Liver (tissue), 9 donors: ENCODE measurements around the gene GNAO1. TPM values are rescaled to one million over a fixed set of nuclear protein-coding genes. Genes with fewer than 3 reads are reported as not detected.

Experiments used
- DNase-seq: peaks from one replicate; pipeline ENCODE4 v3.0.0-alpha.2; 2017; ENCODE audit warnings: low spot score
- H3K27ac ChIP-seq, 2 donors: one replicate each; pipeline ENCODE4 v1.7.0; 2013; ENCODE audit warnings: inconsistent platforms in 2 of 2, low read length in 2 of 2, control low read depth in 1 of 2, low read depth in 1 of 2, mild to moderate bottlenecking in 1 of 2
- H3K27me3 ChIP-seq, 4 donors: one replicate each; pipeline versions ENCODE4 v1.6.1 to v1.7.0; 2013; ENCODE audit warnings: low read length in 3 of 4, inconsistent platforms in 1 of 4, mild to moderate bottlenecking in 1 of 4, moderate library complexity in 1 of 4; ENCODE audit not compliant: control insufficient read depth in 4 of 4, insufficient read depth in 4 of 4
- H3K36me3 ChIP-seq, 4 donors: one replicate each; pipeline versions ENCODE4 v1.6.1 to v1.7.0; 2013; ENCODE audit warnings: low read length in 3 of 4, mild to moderate bottlenecking in 3 of 4, low read depth in 1 of 4, moderate library complexity in 1 of 4; ENCODE audit not compliant: control insufficient read depth in 4 of 4, insufficient read depth in 3 of 4
- H3K4me1 ChIP-seq, 4 donors: one replicate each; pipeline versions ENCODE4 v1.6.1 to v1.7.0; 2013; ENCODE audit warnings: low read length in 3 of 4, mild to moderate bottlenecking in 3 of 4, moderate library complexity in 1 of 4; ENCODE audit not compliant: control insufficient read depth in 4 of 4, insufficient read depth in 4 of 4
- H3K4me3 ChIP-seq, 3 donors: one replicate each; pipeline versions ENCODE4 v1.6.1 to v1.7.0; 2013; ENCODE audit warnings: low read length in 3 of 3, control low read depth in 1 of 3, low read depth in 1 of 3, mild to moderate bottlenecking in 1 of 3
- H3K9ac ChIP-seq, 2 donors: one replicate each; pipeline ENCODE4 v1.7.0; 2013; ENCODE audit warnings: low read length in 2 of 2, mild to moderate bottlenecking in 2 of 2, moderate library complexity in 2 of 2, control low read depth in 1 of 2, low read depth in 1 of 2
- H3K9me3 ChIP-seq, 4 donors: one replicate each; pipeline versions ENCODE4 v1.6.1 to v1.7.0; 2013; ENCODE audit warnings: low read length in 3 of 4; ENCODE audit not compliant: control insufficient read depth in 4 of 4
- EGR1 ChIP-seq, 2 donors: IDR thresholded peaks; 2 replicates each; pipeline ENCODE4 v1.6.1; 2016 to 2018; ENCODE audit warnings: antibody characterized with exemption in 2 of 2, low read depth in 2 of 2
- FOXA1 ChIP-seq: IDR thresholded peaks from 2 replicates; pipeline ENCODE4 v1.6.1; 2016; ENCODE audit warnings: antibody characterized with exemption
- FOXA2 ChIP-seq: IDR thresholded peaks from 2 replicates; pipeline ENCODE4 v1.6.1; 2016; ENCODE audit warnings: antibody characterized with exemption
- HNF4A ChIP-seq, 2 donors: conservative IDR thresholded peaks; 2 replicates each; pipeline ENCODE4 v1.6.1; 2016; ENCODE audit warnings: antibody characterized with exemption in 2 of 2, mild to moderate bottlenecking in 2 of 2
- NR2F2 ChIP-seq: IDR thresholded peaks from 2 replicates; pipeline ENCODE4 v1.6.1; 2016; ENCODE audit warnings: antibody characterized with exemption
- RAD21 ChIP-seq, 2 donors: IDR thresholded peaks; 2 replicates each; pipeline ENCODE4 v1.6.1; 2016; ENCODE audit warnings: antibody characterized with exemption in 2 of 2, mild to moderate bottlenecking in 2 of 2
- RXRA ChIP-seq, 2 donors: IDR thresholded peaks; 2 replicates each; pipeline ENCODE4 v1.6.1; 2017 to 2018; ENCODE audit warnings: antibody characterized with exemption in 2 of 2, mild to moderate bottlenecking in 1 of 2
- TAF1 ChIP-seq: conservative IDR thresholded peaks from 2 replicates; pipeline ENCODE4 v1.6.1; 2016; ENCODE audit warnings: antibody characterized with exemption, mild to moderate bottlenecking
- YY1 ChIP-seq: IDR thresholded peaks from 2 replicates; pipeline ENCODE4 v1.6.1; 2016; ENCODE audit warnings: antibody characterized with exemption, mild to moderate bottlenecking
- WGBS: extraction: QIAGEN DNeasy Blood & Tissue Kit; methylation state at CpG from one replicate; pipeline ENCODE4 v1.1.7; 2013; 5-methylcytosine and 5-hydroxymethylcytosine counted together
- polyA plus RNA-seq, 2 donors: library from polyadenylated mRNA; stranded (reverse) in 1 of 2; unstranded in 1 of 2; fragments of 200-250 nt in 1 of 2; fragments of >200 nt in 1 of 2; fragmentation: Nextera tagmentation in 1 of 2; extraction: Ambion mirVana in 1 of 2; gene quantifications; one replicate each; pipeline versions ENCODE4 v1.2.1 to v1.2.3, GENCODE V29; 2013 to 2015
- total RNA-seq, 2 donors: library from RNA; depleted of rRNA; stranded (reverse); fragments of >200 nt; gene quantifications; one replicate each; pipeline ENCODE4 v1.2.3, GENCODE V29; 2014
- TF ChIP-seq, protein P1 (sequence below): IDR thresholded peaks from 2 replicates; pipeline ENCODE4 v1.6.1; 2016; ENCODE audit warnings: antibody characterized with exemption, mild to moderate bottlenecking
- TF ChIP-seq, protein P2 (sequence below): IDR thresholded peaks from 2 replicates; pipeline ENCODE4 v1.6.1; 2016; ENCODE audit warnings: antibody characterized with exemption
- TF ChIP-seq, protein P3 (sequence below): IDR thresholded peaks from 2 replicates; pipeline ENCODE4 v1.6.1; 2016; ENCODE audit warnings: antibody characterized with exemption
- TF ChIP-seq, protein P4 (sequence below): IDR thresholded peaks from 2 replicates; pipeline ENCODE4 v1.6.1; 2016; ENCODE audit warnings: antibody characterized with exemption
- donor health status: healthy.
- donor health status: healthy.
- donor health status: healthy.
- donor health status: healthy.
- donor health status: healthy.

Gene GNAO1
- total and polyA plus RNA-seq, 4 donors, result 0.61 to 15.1 (median 7.0) TPM

DNA sequence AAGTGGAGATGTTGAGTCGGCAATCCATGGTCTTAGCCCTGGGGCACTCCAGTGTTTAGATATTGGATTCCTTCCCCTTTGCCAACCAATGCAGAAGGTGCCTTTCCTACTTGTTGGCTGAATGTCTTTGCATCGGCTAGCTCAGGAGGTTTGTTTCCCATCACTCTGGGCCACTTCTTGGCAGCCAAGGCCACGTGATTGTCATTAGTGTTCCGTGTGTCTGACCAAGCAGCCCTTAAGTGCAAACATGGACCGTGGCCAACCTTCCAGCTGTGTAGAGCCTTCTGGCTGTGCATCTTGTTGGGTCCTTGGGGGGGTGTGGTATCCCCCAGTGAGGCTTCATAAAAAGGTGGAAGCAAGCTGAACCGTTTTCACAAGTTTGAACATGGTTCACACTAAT is 66.0 kb downstream of the GNAO1 start:
- Histone ChIP-seq H3K27ac (peak overlapping the region; percentile 45 to 62), H3K27me3 (no peaks in the 10 kb centered on the region), H3K4me3 (no peak overlapping the region), H3K9ac (no peak overlapping the region), H3K9me3 (no peaks in the 10 kb centered on the region), H3K36me3 (no peaks in the 10 kb centered on the region), H3K4me1 (peaks cover 13 to 67% (median 33%) of the 10 kb centered on the region in 4 donors)
- TF ChIP-seq EGR1 (IDR thresholded peaks at IDR 0.05; ENCODE audit: low read depth in 2 of 2), result no peak
- TF ChIP-seq RXRA (IDR thresholded peaks at IDR 0.05), result no peak
- TF ChIP-seq FOXA1, result no peak
- TF ChIP-seq, protein P1, sequence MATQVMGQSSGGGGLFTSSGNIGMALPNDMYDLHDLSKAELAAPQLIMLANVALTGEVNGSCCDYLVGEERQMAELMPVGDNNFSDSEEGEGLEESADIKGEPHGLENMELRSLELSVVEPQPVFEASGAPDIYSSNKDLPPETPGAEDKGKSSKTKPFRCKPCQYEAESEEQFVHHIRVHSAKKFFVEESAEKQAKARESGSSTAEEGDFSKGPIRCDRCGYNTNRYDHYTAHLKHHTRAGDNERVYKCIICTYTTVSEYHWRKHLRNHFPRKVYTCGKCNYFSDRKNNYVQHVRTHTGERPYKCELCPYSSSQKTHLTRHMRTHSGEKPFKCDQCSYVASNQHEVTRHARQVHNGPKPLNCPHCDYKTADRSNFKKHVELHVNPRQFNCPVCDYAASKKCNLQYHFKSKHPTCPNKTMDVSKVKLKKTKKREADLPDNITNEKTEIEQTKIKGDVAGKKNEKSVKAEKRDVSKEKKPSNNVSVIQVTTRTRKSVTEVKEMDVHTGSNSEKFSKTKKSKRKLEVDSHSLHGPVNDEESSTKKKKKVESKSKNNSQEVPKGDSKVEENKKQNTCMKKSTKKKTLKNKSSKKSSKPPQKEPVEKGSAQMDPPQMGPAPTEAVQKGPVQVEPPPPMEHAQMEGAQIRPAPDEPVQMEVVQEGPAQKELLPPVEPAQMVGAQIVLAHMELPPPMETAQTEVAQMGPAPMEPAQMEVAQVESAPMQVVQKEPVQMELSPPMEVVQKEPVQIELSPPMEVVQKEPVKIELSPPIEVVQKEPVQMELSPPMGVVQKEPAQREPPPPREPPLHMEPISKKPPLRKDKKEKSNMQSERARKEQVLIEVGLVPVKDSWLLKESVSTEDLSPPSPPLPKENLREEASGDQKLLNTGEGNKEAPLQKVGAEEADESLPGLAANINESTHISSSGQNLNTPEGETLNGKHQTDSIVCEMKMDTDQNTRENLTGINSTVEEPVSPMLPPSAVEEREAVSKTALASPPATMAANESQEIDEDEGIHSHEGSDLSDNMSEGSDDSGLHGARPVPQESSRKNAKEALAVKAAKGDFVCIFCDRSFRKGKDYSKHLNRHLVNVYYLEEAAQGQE, result no peak
- no peak for TF ChIP-seq RAD21 (IDR thresholded peaks at IDR 0.05)
- TF ChIP-seq FOXA2, result no peak
- TF ChIP-seq, protein P2, sequence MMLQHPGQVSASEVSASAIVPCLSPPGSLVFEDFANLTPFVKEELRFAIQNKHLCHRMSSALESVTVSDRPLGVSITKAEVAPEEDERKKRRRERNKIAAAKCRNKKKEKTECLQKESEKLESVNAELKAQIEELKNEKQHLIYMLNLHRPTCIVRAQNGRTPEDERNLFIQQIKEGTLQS, result no peak
- TF ChIP-seq, protein P3, sequence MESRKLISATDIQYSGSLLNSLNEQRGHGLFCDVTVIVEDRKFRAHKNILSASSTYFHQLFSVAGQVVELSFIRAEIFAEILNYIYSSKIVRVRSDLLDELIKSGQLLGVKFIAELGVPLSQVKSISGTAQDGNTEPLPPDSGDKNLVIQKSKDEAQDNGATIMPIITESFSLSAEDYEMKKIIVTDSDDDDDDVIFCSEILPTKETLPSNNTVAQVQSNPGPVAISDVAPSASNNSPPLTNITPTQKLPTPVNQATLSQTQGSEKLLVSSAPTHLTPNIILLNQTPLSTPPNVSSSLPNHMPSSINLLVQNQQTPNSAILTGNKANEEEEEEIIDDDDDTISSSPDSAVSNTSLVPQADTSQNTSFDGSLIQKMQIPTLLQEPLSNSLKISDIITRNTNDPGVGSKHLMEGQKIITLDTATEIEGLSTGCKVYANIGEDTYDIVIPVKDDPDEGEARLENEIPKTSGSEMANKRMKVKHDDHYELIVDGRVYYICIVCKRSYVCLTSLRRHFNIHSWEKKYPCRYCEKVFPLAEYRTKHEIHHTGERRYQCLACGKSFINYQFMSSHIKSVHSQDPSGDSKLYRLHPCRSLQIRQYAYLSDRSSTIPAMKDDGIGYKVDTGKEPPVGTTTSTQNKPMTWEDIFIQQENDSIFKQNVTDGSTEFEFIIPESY, result no peak
- no peak for TF ChIP-seq HNF4A (conservative IDR thresholded peaks at IDR 0.05)
- no peak for DNase-seq
- 65% methylated on average over 6 of the region's 6 CpGs for WGBS

DNA sequence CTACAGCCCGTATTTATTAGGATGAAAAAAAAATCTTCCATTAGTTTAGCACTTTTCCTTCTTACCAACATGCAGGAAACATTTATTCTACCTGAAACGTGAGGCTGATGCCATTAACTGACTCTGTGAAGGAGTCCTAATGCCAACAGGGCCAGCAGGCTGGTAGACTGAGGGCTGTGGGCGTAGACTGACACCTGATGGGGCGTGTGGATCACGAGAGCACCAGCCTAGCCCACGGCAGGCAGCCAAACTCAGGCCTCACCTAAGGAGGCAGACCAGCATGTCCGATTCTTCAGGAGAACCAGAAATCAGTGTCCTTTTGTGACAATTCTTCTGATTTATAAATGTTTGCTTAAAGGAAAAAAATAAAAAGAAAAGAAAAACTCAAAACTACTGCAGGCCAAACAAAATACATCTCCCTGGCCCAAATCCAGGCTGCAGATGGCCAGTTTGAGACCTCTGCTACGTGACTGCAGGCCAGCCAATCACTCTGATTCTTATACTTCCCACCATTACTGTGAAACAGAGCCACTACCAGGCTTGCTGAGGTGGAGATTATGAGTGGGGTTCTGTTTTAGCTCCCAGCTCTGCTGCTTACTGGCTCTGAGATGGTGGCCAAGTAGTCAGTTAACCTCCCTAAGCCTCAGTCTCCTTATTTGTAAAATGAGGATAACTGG is 66.5 kb downstream of the GNAO1 start:
- TF ChIP-seq, protein P1, result no peak
- TF ChIP-seq NR2F2, result no peak
- no peak for TF ChIP-seq YY1
- no peak for TF ChIP-seq TAF1
- no peak for TF ChIP-seq EGR1 (IDR thresholded peaks at IDR 0.05; ENCODE audit: low read depth in 2 of 2)
- TF ChIP-seq, protein P4, sequence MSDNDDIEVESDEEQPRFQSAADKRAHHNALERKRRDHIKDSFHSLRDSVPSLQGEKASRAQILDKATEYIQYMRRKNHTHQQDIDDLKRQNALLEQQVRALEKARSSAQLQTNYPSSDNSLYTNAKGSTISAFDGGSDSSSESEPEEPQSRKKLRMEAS, result no peak
- Histone ChIP-seq H3K27ac (peak overlapping the region; percentile 45 to 62), H3K4me1 (peaks cover 14 to 67% (median 36%) of the 10 kb centered on the region in 4 donors), H3K9ac (no peak overlapping the region), H3K4me3 (no peak overlapping the region), H3K36me3 (no peaks in the 10 kb centered on the region), H3K27me3 (no peaks in the 10 kb centered on the region), H3K9me3 (no peaks in the 10 kb centered on the region)
- 76% methylated on average over 8 of the region's 8 CpGs for WGBS
- DNase-seq, result no peak
